Measurements from ENCODE around the gene SYK. TPM values are rescaled to one million over a fixed set of nuclear protein-coding genes. Genes with fewer than 3 reads are reported as not detected.
"Not testable (repeated sequence)": the region's sequence is repeated elsewhere in the genome, so short reads cannot be mapped to it uniquely, and the experiment has no call there.

Gene SYK
- total and polyA plus RNA-seq, 2 donors (not counting 1 experiment from before 2014, with no cell fraction given) = 60.3 to 242 TPM

GRCh38 chr9:90755514-90756371, 45.9 kb upstream of the SYK start:
- 49% methylated on average over 7 of the region's 13 CpGs for WGBS (ENCODE audit: insufficient coverage)
- intact Hi-C loops (cut with micrococcal nuclease) = loop anchor here (1.0 to 5.0 kb wide), 4 partner anchors 46 to 613 kb away; partner anchors contain the start of gene SYK
- not testable (repeated sequence) for H3K4me3 Mint-ChIP-seq; H3K27me3 ChIP-seq (replicated peaks in 1 of 4; ENCODE audit: control extremely low read depth in 1 of 4, control insufficient read depth in 3 of 4, insufficient read depth in 4 of 4, low read length in 3 of 4); H2AFZ ChIP-seq (ENCODE audit: insufficient read depth, low read depth, low read length, poor library complexity, severe bottlenecking); H3K4me3 ChIP-seq (ENCODE audit: control extremely low read depth in 1 of 5, extremely low read depth in 1 of 5, insufficient read depth in 1 of 5, low read depth in 2 of 5, low read length in 4 of 5); H3K4me1 Mint-ChIP-seq; H3K4me2 ChIP-seq (replicated peaks; ENCODE audit: low read depth, low read length, poor library complexity, severe bottlenecking); H3K36me3 ChIP-seq (replicated peaks in 1 of 2; ENCODE audit: control extremely low read depth in 1 of 2, control insufficient read depth in 1 of 2, extremely low read depth in 1 of 2, insufficient read depth in 2 of 2, low read length in 1 of 2); H4K20me1 ChIP-seq (ENCODE audit: control insufficient read depth, insufficient read depth, low read length, poor library complexity, severe bottlenecking); H3K27ac ChIP-seq (ENCODE audit: low read length in 2 of 2); H3K27me3 Mint-ChIP-seq; H3K9me3 Mint-ChIP-seq (ENCODE audit: insufficient read depth); H3K79me2 ChIP-seq (ENCODE audit: control insufficient read depth, insufficient read depth, low read length); H3K9ac ChIP-seq (ENCODE audit: low read length); H3K9me3 ChIP-seq (ENCODE audit: control extremely low read depth in 1 of 3, control insufficient read depth in 2 of 3, insufficient read depth in 1 of 3, low read length in 2 of 3); H3K4me1 ChIP-seq (ENCODE audit: control insufficient read depth in 2 of 2, insufficient read depth in 2 of 2, low read length in 2 of 2)
- peak overlapping the region; percentile 63 for H3K27ac Mint-ChIP-seq
- ATAC-seq (ENCODE audit: low read depth) = peak; percentile 43
- CTCF ChIA-PET = interaction anchor here (0.7 to 2.8 kb wide), 26 partner anchors 9 to 1158 kb away, joined by 3 to 31 read pairs (median 4); no protein-coding TSS in a partner anchor
- DNase-seq = peak; percentile 86
- POLR2A ChIA-PET = interaction anchor here (1.2 kb wide), 1 partner anchor 18 kb away, joined by 3 read pairs; no protein-coding TSS in a partner anchor
- TF ChIP-seq CTCF (IDR thresholded peaks at IDR 0.05) = peak; percentile 85

GRCh38 chr9:90760577-90760976, 41.0 kb upstream of the SYK start:
- H3K9me3 Mint-ChIP-seq (ENCODE audit: insufficient read depth); H3K27ac ChIP-seq (ENCODE audit: low read length in 2 of 2); H3K4me2 ChIP-seq (replicated peaks; ENCODE audit: low read depth, low read length, poor library complexity, severe bottlenecking); H3K79me2 ChIP-seq (ENCODE audit: control insufficient read depth, insufficient read depth, low read length); POLR2A ChIA-PET; H3K4me1 Mint-ChIP-seq; H3K4me3 Mint-ChIP-seq; H2AFZ ChIP-seq (ENCODE audit: insufficient read depth, low read depth, low read length, poor library complexity, severe bottlenecking); H3K9ac ChIP-seq (ENCODE audit: low read length); DNase-seq; H3K27me3 Mint-ChIP-seq; ATAC-seq (ENCODE audit: low read depth); H4K20me1 ChIP-seq (ENCODE audit: control insufficient read depth, insufficient read depth, low read length, poor library complexity, severe bottlenecking); H3K27me3 ChIP-seq (replicated peaks in 1 of 4; ENCODE audit: control extremely low read depth in 1 of 4, control insufficient read depth in 3 of 4, insufficient read depth in 4 of 4, low read length in 3 of 4); H3K9me3 ChIP-seq (ENCODE audit: control extremely low read depth in 1 of 3, control insufficient read depth in 2 of 3, insufficient read depth in 1 of 3, low read length in 2 of 3); H3K27ac Mint-ChIP-seq; H3K4me1 ChIP-seq (ENCODE audit: control insufficient read depth in 2 of 2, insufficient read depth in 2 of 2, low read length in 2 of 2); intact Hi-C loops (cut with micrococcal nuclease); H3K4me3 ChIP-seq (ENCODE audit: control extremely low read depth in 1 of 5, extremely low read depth in 1 of 5, insufficient read depth in 1 of 5, low read depth in 2 of 5, low read length in 4 of 5); H3K36me3 ChIP-seq (replicated peaks in 1 of 2; ENCODE audit: control extremely low read depth in 1 of 2, control insufficient read depth in 1 of 2, extremely low read depth in 1 of 2, insufficient read depth in 2 of 2, low read length in 1 of 2); CTCF ChIA-PET: not testable (repeated sequence)
- WGBS (ENCODE audit: insufficient coverage) = no CpG with 5 or more reads among the region's 14 CpGs

All from B cell (primary cell).